Measurements from ENCODE around the gene WBP2.
A peak's percentile ranks its signal among the peaks of the same experiment; 100 is the strongest.

- TF ChIP-seq CTCF (IDR thresholded peaks at IDR 0.05) (peak in 1 of 3 donors; percentile 13), POLR2A (IDR thresholded peaks at IDR 0.05) (no peak)
Observed at GRCh38 chr17:75864448-75864871, 9.3 kb upstream of the WBP2 start.

Measured in breast epithelium (tissue), 3 donors.